Hepatocyte (in vitro differentiated cells): ENCODE results near the gene PLEKHG3. TPM values are rescaled to one million over a fixed set of nuclear protein-coding genes. Genes with fewer than 3 reads are reported as not detected.

Source experiments
- DNase-seq: peaks from one replicate; pipeline ENCODE4 v3.0.0-alpha.2; 2016; ENCODE audit warnings: low spot score
- H2AFZ ChIP-seq: fragments of 200-600 bp; sonication (generic); 2 replicates; pipeline ENCODE4 v1.6.0; 2016; ENCODE audit warnings: antibody characterized with exemption, mild to moderate bottlenecking
- H3K27ac ChIP-seq: fragments of 200-600 bp; sonication (generic); 2 replicates; pipeline ENCODE4 v1.5.1; 2016; ENCODE audit warnings: mild to moderate bottlenecking
- H3K27me3 ChIP-seq: fragments of 200-600 bp; sonication (generic); 2 replicates; pipeline ENCODE4 v1.6.1; 2016
- H3K36me3 ChIP-seq: fragments of 200-600 bp; sonication (generic); replicated peaks from 2 replicates; pipeline ENCODE4 v1.5.1; 2016; ENCODE audit warnings: low read depth; ENCODE audit not compliant: insufficient read depth
- H3K4me1 ChIP-seq: fragments of 200-600 bp; sonication (generic); 2 replicates; pipeline ENCODE4 v1.5.1; 2016; ENCODE audit warnings: mild to moderate bottlenecking, moderate library complexity; ENCODE audit not compliant: insufficient read depth
- H3K4me2 ChIP-seq: fragments of 200-600 bp; sonication (generic); 2 replicates; pipeline ENCODE4 v1.6.0; 2016
- H3K4me3 ChIP-seq: fragments of 200-600 bp; sonication (generic); 2 replicates; pipeline ENCODE4 v1.5.1; 2016; ENCODE audit warnings: mild to moderate bottlenecking
- H3K79me2 ChIP-seq: fragments of 200-600 bp; sonication (generic); 2 replicates; pipeline ENCODE4 v1.6.0; 2017; ENCODE audit warnings: mild to moderate bottlenecking
- H3K9me2 ChIP-seq: fragments of 200-600 bp; sonication (generic); replicated peaks from 2 replicates; pipeline ENCODE4 v1.6.0; 2017; ENCODE audit warnings: mild to moderate bottlenecking; ENCODE audit not compliant: insufficient read depth
- H3K9me3 ChIP-seq: fragments of 200-600 bp; sonication (generic); 2 replicates; pipeline ENCODE4 v1.5.1; 2016; ENCODE audit warnings: low read depth, mild to moderate bottlenecking
- H4K20me1 ChIP-seq: fragments of 200-600 bp; sonication (generic); 2 replicates; pipeline ENCODE4 v1.6.0; 2016; ENCODE audit warnings: mild to moderate bottlenecking; ENCODE audit not compliant: insufficient read depth, poor library complexity, severe bottlenecking
- CTCF ChIP-seq: fragments of 200-600 bp; sonication (generic); IDR thresholded peaks from 2 replicates; pipeline ENCODE4 v1.5.1; 2016; ENCODE audit warnings: antibody characterized with exemption, mild to moderate bottlenecking; ENCODE audit not compliant: poor library complexity
- EZH2 ChIP-seq: fragments of 200-600 bp; sonication (generic); IDR thresholded peaks from 2 replicates; pipeline ENCODE4 v1.6.1; 2016; ENCODE audit warnings: antibody characterized with exemption, mild to moderate bottlenecking, borderline replicate concordance
- EZH2phosphoT487 ChIP-seq: fragments of 200-600 bp; sonication (generic); IDR thresholded peaks from one replicate; pipeline ENCODE4 v1.6.1; 2018; ENCODE audit warnings: antibody characterized with exemption, mild to moderate bottlenecking, low read depth, moderate library complexity; ENCODE audit not compliant: unreplicated experiment, severe bottlenecking
- WGBS: methylation state at CpG from one replicate; pipeline ENCODE4 v1.1.6; 2016; ENCODE audit warnings: low lambda C conversion rate; ENCODE audit errors: missing lambda C conversion rate; 5-methylcytosine and 5-hydroxymethylcytosine counted together
- polyA plus RNA-seq: library from polyadenylated mRNA; unstranded; fragments of >200 nt; fragmentation: Nextera tagmentation; extraction: Ambion mirVana; gene quantifications from 2 replicates; pipeline ENCODE4 v1.2.1, GENCODE V29; 2016
- total RNA-seq: library from RNA; depleted of rRNA; stranded (reverse); fragments of >200 nt; gene quantifications from 2 replicates; pipeline ENCODE4 v1.2.3, GENCODE V29; 2014

Gene PLEKHG3
- total and polyA plus RNA-seq, 2 experiments from 2014 or later: 42.7 to 54.2 TPM

- Histone ChIP-seq H3K4me3 (no peak overlapping the region), H3K27me3 (no peaks in the 10 kb centered on the region), H3K9me2 (no peaks in the 10 kb centered on the region), H3K79me2 (peaks cover 88% of the 10 kb centered on the region), H3K9me3 (no peaks in the 10 kb centered on the region), H3K36me3 (no peaks in the 10 kb centered on the region), H4K20me1 (peaks cover 21% of the 10 kb centered on the region), H3K27ac (peak overlapping the region; percentile 97), H3K4me2 (peak overlapping the region; percentile 83), H3K4me1 (peaks cover 38% of the 10 kb centered on the region), H2AFZ (no peak overlapping the region)
- DNase-seq: peak; percentile 87
- 30% methylated on average over 11 of the region's 18 CpGs for WGBS
- no peak for TF ChIP-seq EZH2
- no peak for TF ChIP-seq CTCF
- no peak for TF ChIP-seq EZH2phosphoT487
These were observed 4.2 kb downstream of the PLEKHG3 start for GRCh38 chr14:64708148-64709004.

- no peak for DNase-seq
- H3K27ac ChIP-seq: peak overlapping the region; percentile 97
- H3K4me1 ChIP-seq: peaks cover 33% of the 10 kb centered on the region
- no peak for TF ChIP-seq EZH2
- TF ChIP-seq EZH2phosphoT487: no peak
- no peak for TF ChIP-seq CTCF
- peaks cover 95% of the 10 kb centered on the region for H3K79me2 ChIP-seq
- peaks cover 21% of the 10 kb centered on the region for H4K20me1 ChIP-seq
- no peaks in the 10 kb centered on the region for H3K9me2 ChIP-seq
- H3K27me3 ChIP-seq: no peaks in the 10 kb centered on the region
- peak overlapping the region; percentile 83 for H3K4me2 ChIP-seq
- H3K4me3 ChIP-seq: no peak overlapping the region
- no peak overlapping the region for H2AFZ ChIP-seq
- WGBS: 78% methylated on average over 5 of the region's 5 CpGs
- no peaks in the 10 kb centered on the region for H3K36me3 ChIP-seq
- H3K9me3 ChIP-seq: no peaks in the 10 kb centered on the region
These were observed 4.9 kb downstream of the PLEKHG3 start for GRCh38 chr14:64709126-64709525.

GRCh38 chr14:64711039-64711438, 6.8 kb downstream of the PLEKHG3 start:
- DNase-seq: no peak
- WGBS: 91% methylated on average over 5 of the region's 5 CpGs
- Histone ChIP-seq H3K27ac (no peak overlapping the region), H3K4me2 (no peak overlapping the region), H3K4me3 (no peak overlapping the region), H4K20me1 (peaks cover 24% of the 10 kb centered on the region), H2AFZ (no peak overlapping the region), H3K36me3 (no peaks in the 10 kb centered on the region), H3K27me3 (no peaks in the 10 kb centered on the region), H3K9me2 (no peaks in the 10 kb centered on the region), H3K9me3 (no peaks in the 10 kb centered on the region), H3K79me2 (peaks cover 97% of the 10 kb centered on the region), H3K4me1 (peaks cover 37% of the 10 kb centered on the region)
- TF ChIP-seq EZH2phosphoT487: no peak
- TF ChIP-seq EZH2: no peak
- TF ChIP-seq CTCF: no peak
